Activated CD8-positive, alpha-beta memory T cell treated with anti-CD3 and anti-CD28 coated beads for 1 hour (primary cell): ENCODE measurements around the gene GJB4.
"Not testable (repeated sequence)": the region's sequence is repeated elsewhere in the genome, so short reads cannot be mapped to it uniquely, and the experiment has no call there.

ENCODE experiments used
- DNase-seq, 2 donors: peaks; one replicate each; pipeline ENCODE4 v3.0.0-alpha.2; 2020; ENCODE audit warnings: low read depth in 1 of 2; ENCODE audit errors: extremely low read depth in 1 of 2

Gene GJB4

DNA sequence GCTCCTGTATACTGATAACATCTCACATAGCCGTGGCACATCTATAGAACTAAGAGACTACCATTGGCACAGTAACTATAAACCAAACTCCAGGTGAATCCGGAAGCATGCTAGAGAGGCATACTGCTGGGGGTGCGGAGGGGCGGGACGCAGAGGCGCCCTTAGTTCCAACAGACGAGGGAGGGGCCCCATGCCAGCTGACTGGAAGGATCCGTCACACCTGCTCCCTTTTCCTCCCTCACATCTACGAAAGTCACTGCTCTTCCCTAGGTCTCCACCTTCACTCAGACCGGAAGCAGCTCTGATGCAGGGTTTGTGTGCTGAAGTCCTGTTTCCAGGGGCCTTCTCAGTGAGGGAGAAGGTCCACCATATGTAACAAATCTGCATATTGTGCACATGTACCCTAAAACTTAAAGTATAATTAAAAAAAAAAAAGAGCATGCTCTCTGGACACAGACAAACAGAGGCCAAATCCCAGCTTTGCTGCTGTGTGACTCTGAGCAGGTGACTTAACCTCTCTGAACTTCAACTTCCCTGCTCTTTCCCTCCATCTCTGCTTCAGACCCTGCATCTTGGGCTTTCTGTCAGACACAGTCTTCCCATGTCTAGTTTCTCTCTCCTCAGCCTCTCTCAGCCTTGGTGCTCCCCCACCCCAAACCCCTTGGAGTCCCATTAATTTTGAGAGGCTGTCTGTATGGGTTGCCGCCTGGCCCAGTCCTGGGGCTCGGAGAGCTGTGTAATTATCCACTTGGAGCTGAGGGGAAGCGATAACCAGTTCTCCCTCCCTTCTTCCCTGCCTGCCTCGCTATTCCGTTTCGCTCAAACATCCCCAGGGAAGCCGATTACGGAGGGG, 12.5 kb upstream of the GJB4 start:
- DNase-seq: no peak

GRCh38 chr1:34747638-34747941, 11.9 kb upstream of the GJB4 start:
- no peak for DNase-seq

- DNase-seq: no peak
Observed at GRCh38 chr1:34749992-34750391, 9.5 kb upstream of the GJB4 start.

DNA sequence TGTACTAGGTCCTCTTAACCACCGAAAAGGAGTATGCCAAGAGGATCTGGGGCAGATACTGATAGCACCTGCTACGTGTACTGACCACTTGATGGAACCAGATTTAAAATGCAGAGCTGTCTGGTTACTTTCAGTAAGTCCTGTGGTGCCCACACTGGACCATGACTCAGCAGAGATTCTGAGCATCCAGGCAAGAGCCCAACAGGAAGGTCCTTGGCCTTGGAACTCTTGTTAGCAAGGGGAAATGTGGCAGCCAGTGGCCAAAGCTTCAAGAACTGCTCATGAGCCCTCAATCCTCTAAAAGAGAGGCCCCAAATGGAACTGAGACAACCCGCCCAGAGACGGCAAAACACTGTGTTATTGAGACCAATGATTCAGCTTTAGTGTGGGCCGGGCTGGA, 8.9 kb upstream of the GJB4 start:
- DNase-seq: no peak

GRCh38 chr1:34753163-34753562, 6.4 kb upstream of the GJB4 start:
- DNase-seq: no peak

DNA sequence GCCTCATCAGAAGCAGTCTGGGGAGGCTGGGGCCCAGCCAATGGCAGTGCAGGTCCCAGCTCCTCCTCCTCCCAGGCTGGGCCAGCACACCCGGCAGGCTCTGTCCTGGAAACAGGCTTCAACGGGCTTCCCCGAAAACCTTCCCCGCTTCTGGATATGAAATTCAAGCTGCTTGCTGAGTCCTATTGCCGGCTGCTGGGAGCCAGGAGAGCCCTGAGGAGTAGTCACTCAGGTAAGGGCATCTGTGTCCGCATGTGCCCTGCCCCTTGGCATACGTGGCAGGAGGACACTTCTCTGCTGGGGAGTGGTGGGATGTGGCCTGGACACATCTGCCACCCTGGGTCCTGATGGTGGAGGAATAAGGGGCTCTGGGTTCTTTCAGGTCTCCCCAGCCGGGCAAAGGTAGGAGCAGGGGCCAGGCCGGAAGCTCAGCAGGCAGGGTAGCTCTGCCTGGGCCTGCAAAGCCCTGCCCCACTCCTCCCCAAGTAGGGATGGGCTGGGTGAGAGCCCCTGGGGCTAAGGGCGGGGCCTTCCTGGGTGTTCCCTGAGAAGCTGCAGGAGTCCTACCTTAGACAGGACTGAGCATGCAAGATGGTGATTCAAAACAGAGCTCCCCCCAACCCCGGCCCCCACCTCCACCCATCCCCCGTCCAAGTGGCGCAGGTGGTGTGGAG, 4.4 kb upstream of the GJB4 start, which contains the start of gene GJB5:
Gene GJB5, plus strand, starts transcription at position 84 of the 674 bp plus-strand sequence. CDS start 2,284 bp downstream, outside the sequence.
- DNase-seq: no peak

- DNase-seq: no peak
Observed at GRCh38 chr1:34755961-34756360, 3.6 kb upstream of the GJB4 start.

GRCh38 chr1:34757386-34757785, 2.2 kb upstream of the GJB4 start:
- no peak for DNase-seq

DNA sequence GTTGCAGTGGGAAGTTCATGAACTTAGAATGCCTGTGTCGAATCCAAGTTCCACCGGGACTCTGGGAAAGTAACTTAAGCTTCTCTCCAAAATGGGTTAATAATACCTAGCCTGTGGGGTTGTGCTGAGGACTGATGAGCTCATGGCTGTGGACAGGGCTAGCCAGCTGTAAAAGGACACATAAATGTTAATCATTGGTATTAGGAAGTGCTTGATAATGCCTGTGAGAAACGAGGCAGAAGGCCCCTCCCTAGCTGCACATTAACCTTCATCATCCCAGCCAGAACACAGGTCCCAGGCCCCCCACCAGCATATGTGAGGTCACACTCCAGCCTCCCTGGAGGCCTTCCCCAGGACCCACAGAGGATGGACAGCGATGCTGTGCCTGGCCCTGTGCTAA, 789 bp upstream of the GJB4 start:
- DNase-seq: no peak

GRCh38 chr1:34761176-34761761, 1.7 kb downstream of the GJB4 start:
- DNase-seq: no peak

- no peak for DNase-seq
Observed at GRCh38 chr1:34761776-34762307, 2.3 kb downstream of the GJB4 start.

GRCh38 chr1:34762474-34763141, 3.1 kb downstream of the GJB4 start:
- DNase-seq: no peak

DNA sequence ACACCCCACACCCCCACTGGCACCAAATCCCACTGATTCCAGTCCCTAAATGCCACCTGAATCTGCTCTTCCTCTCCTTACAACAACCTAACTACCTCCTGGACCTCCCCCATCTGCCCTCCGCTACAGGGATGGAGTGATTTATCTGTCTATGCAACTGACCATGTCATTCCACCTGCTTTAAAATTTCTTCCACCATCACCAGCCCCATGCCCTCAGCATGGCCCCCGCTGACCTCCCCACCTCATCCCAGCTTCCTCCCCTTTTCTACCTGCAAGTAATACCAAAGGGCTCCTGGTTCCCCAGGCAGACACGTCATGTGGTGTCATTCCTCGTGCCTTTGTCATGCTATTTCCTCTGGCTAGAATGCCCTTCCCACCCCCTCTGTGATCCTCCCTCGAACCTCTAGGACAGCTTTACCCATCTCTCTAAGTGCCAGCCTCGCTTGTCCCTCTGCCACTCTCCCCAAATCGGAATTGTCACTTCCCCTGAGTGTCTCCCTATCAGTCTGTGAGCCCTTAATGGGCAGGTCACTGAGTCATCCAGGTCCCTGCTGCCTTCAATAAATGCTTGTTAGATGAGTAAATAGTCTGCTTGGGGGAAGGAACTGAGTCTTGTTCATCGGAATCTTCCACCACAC, 3.7 kb downstream of the GJB4 start:
- no peak for DNase-seq

GRCh38 chr1:34768856-34769255, 9.3 kb downstream of the GJB4 start:
- DNase-seq: no peak

- DNase-seq: no peak
Observed at GRCh38 chr1:34770891-34771504, 11.5 kb downstream of the GJB4 start.

DNA sequence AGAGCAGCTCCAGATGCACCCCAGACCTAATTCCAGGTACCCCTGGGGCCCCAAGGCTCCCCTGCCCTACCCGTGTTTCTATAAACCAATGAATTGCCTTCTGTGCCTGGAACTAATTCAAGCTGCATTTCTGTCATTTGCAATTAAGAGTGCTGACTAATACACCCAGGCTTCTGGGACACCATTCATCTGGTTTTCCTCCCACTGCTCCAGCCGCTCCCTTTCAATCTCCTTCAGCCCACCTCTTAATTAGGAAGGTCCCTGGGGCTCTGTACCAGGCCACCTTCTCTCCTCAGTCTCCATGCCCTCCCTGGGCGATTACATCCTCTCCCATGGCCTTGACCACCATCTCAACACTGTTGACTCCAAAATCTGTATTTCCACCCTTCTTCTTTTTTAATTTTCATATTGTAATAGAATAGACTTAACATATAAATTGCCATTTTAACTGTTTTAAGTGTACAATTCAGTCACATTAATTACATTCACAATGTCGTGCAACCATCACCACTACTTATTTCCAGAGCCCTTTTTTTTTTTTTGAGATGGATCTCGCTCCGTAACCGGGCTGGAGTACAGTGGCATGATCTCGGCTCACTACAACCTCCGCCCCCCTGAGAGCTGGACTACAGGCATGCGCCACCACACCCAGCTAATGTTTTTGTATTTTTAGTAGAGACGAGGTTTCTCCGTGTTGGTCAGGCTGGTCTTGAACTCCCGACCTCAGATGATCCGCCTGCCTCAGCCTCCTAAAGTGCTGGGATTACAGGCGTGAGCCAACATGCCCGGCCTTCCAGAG, 12.2 kb downstream of the GJB4 start:
- DNase-seq: no peak

GRCh38 chr1:34773114-34773513, 13.6 kb downstream of the GJB4 start:
- not testable (repeated sequence) for DNase-seq

DNA sequence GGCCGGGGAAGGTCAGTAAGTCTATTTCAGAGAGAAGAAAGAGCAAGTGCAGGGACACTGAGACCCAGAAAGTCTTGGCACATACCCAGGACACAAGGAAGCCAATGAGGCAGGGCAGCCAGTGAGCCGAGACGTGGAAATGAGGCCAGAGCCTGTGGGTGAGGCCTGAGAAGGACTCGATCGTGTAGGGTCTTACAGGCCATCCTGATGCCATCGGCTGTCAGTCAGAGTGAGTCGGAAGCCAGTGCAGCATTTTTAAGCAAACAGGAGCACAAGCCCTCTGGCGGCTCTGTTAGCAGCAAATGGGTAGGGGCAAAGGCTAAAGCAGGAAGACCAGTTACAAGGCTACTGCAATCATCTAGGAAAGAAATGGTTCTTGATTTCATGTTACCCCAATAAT, 15.4 kb downstream of the GJB4 start:
- no peak for DNase-seq

GRCh38 chr1:34776911-34777310, 17.4 kb downstream of the GJB4 start:
- DNase-seq: no peak
